GM18498 (cell line): ENCODE results near the gene PDE2A.
"Not testable (repeated sequence)": the region's sequence is repeated elsewhere in the genome, so short reads cannot be mapped to it uniquely, and the experiment has no call there.

Source experiments
- ATAC-seq: cut with Tn5 transposase; IDR thresholded peaks from one replicate; pipeline ENCODE4 v1.9.1; 2021; ENCODE audit warnings: mild to moderate bottlenecking, moderate library complexity; ENCODE audit not compliant: unreplicated experiment

PDE2A gene

GRCh38 chr11:72555014-72555522 lies 119.2 kb downstream of the PDE2A start:
- ATAC-seq, result not testable (repeated sequence)

GRCh38 chr11:72553706-72554105 lies 120.5 kb downstream of the PDE2A start:
- ATAC-seq, result no peak

DNA sequence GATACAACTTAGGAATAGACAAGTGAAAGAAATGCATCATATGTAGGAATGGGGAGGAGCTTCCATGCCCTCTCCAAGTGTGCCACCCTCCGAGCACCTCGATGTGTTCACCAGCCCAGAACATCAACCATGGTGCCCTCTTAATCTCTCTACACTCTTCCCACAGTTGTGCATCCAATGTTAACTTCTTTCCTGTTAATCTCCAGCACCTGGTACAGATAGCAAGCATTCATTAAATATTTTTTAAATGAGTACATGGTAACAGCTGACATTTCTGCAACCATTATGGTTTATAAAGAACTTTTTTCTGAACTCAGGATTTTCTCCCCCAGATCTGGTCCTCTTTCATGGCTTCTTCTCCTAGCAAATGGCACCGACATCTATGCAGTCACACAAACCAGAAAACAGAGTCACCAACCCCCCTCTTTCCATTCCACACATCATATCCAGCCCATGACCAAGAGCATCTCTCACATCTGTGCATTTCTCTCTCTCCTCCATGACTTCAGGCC lies 121.8 kb downstream of the PDE2A start:
- ATAC-seq, result no peak

- ATAC-seq, result no peak
Observed at GRCh38 chr11:72551571-72551970, 122.7 kb downstream of the PDE2A start.

DNA sequence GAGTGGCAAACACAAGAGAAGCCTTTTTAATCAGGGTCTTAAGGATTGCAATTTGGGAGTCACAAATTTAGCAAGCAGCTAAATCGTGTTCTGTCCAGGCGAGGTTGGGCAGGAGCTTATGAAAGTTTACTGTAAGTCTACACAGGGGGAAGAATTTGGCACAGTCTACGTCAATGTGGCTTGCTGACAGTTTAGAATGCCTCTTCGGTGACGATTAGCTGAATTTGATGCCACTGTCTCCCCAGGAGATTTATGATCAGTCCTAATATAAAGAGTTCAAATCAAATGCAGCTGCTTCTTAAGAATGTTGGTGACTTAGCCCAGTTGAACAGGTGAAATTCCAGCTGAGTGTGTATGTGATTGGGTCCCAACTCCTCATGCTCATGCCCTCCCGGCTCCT lies 125.8 kb downstream of the PDE2A start:
- no peak for ATAC-seq

DNA sequence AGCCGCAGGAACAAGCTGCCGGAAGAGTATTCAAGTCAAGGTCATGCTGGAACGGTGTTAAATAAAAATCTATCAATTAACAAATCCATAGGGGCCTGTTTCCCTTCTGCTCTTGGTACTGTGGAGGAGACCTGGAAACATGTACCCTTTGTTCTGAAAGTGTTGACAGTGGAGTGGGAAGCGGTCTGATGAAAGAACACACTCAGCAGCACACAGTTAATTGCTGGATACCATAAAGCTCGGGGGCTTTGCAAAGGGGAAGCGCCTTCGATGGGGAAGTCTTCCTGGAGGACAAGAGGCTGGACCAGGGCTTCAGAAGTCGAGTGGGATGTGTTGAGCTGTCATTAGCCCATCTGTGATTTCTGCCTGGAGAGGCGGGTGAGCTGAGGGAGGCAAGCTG lies 127.4 kb downstream of the PDE2A start:
- ATAC-seq, result no peak

DNA sequence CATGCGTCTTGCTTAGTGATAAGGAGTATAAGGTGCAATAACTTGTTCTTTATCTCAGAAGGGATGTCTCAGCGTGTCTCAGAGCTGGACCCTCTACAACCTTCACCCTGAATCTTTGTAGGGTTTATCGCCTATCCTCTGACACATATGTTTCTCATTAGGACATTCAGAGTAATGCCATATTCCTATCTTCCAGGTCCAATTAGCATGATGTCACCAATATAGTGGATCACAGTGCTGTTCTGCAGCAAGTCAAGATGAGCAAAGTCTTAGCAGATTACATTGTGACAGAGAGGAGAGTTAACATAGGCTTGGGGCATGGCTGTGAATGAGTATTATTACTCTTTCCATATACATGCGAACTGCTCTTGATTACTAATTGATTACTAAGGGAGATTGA lies 129.6 kb downstream of the PDE2A start:
- ATAC-seq, result no peak

GRCh38 chr11:72543849-72544542 lies 130.2 kb downstream of the PDE2A start:
- ATAC-seq, result no peak

DNA sequence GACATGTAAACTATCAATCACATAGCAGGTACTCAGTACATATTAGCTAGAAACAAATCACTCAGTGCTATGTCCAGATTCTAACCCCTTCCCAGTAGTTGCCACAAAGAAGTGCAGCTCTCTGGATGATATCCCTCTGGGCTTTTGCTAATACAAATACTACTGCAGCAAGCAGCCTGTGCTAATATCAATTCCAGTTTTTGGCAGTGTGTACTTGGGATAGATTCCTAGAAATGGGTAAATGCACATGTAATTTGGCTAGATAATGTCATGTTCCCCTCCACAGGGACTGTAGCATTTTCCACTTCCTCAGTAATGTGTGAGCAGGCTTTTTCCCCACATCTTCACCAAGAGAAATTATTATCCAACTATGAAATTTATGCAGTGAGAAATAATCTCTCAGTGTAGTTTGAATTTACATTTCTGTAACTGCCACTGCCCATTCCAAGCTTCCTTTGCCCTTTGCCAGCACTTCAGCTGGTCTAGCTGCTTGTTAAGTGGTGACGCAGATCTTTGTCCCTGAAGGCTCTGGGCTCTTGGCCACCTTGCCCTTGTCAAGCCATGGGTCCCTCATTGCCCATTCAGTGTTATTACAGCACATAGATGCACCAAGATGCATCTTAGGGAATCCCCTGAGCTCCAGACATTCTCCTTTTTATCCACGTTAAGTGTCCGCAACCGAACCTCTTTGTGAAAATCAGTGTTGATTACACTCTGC lies 132.8 kb downstream of the PDE2A start:
- no peak for ATAC-seq

DNA sequence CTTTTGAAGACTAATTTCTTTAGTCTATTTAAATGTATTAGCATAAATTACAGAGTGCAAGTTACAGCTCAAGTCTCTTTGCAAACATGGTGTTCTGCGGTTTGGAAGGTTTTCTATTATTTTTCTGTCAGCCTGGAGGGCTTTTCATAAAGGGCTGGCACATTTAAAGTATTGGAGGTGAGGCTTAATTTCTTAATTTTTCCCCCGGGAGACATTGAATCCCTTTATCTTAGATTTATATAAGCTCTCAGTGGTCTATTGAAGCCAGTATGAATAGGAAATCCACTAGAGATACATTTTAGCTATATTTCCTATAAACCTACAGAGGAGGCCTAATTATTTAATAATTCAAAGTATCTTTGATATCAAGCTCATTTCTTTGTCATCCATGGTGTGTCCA lies 137.2 kb downstream of the PDE2A start:
- no peak for ATAC-seq

DNA sequence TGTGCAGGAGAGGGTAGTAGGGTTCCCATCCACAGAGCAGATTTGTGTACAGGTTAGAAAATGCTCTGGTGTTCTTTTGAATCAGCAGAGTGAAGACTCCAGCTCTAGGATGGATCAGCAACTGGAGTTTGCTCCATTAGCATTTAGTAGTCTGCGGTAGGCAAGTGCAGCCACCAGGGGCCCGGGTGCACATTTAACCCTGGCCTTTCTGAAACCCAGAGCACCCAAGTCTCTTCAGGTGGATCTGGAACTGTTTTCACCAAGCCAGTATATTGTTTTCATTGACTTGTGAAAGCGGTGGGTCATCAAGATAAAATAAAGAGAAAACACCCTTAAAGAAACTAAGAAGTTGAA lies 139.1 kb downstream of the PDE2A start:
- ATAC-seq, result no peak

DNA sequence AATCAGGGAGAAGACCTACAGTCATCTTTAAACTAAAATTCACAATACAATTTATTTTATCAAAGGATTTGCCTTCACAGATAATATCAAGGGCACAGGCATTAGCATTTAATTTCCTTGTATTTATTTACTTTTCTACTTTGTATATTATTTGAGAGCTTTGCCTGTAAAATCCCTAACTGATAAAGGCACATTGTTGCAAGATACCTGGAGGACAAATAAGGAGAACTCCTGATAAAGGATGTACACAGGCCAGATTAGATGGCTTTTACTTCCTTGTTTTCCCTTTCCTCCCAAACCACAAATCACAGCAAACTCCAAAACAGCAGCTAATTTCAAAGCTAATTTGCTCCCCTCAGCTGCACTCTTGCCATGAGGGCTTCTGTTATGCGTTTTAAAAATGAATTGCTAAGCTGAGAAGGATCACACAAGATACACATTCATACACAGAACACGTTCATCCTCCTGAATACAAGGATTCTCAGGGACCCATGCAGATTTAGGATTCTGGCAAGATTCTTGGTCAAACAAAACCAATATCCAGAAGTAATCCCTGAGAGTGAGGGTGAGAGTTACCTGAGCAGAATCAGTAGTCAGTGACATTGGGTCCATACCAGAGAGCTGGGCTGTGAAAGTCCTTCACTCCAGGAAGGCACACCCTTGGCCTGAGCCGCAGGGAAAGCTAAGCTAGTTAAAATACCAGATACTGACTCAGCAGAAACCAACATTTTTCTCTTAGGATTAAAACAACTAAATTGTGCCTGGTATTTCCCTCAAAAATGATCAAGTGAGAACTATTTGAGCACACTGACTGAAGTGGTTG lies 139.6 kb downstream of the PDE2A start:
- ATAC-seq, result no peak

DNA sequence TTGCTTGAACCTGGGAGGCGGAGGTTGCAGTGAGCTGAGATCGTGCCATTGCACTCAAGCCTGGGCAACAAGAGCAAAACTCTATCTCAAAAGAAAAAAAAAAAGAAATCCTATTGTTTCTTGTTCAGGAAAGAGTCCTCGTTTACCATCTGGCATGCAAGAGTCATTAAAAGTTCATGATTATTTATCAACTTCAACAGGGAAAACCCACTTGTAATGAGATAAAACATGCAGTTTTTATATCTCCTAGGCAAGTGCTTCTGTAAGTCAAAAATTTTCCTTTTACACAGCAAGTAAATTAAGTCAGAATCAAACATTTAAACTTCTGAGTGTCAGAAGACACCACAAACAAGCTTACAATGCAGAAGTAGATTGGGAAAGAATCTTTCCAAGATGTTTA lies 145.2 kb downstream of the PDE2A start:
- no peak for ATAC-seq

DNA sequence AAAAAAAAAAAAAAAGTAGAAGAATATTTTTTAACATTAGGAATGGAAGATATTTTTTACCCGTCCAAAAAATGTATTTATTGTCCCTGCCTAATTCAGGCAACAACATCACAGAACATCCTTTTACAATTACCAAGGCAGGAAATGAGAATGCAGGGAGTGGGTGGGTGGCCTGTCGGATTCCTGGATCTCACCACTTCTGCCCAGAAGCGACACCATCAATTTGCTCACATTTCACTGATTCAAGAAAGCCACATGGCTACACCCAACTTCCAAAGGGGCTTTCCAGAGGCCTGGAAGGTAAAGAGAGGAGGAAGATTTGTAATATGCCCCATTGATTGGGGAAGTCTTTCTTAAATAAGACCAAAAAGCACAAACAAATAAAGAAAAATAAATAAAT lies 146.1 kb downstream of the PDE2A start:
- no peak for ATAC-seq
